Measurements from ENCODE around the gene HSD17B2. TPM values are rescaled to one million over a fixed set of nuclear protein-coding genes. Genes with fewer than 3 reads are reported as not detected.

Gene HSD17B2
- total and polyA plus RNA-seq, 4 donors, result 47.7 to 126 (median 103) TPM

DNA sequence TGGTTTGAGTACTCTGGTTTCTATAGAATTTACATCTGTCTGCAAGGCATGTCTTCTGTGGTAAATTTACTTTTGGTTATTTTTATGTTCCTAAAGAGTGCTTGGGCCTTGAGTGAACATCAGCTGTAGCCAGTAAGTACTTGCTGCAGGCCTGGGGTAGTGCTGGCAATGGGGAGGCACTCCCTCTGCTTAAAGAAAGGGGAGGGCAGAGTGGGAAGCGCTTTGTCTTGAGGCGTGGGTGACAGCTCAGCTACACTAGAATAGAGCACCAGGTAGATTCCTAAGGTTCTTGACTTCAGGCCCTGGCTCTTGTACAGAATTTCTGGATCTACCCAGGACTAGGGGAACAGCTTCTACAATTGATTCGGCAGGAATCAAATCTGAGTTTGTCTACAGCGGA lies 84.4 kb downstream of the HSD17B2 start:
- Histone ChIP-seq H3K27ac (ENCODE audit: low read depth in 1 of 2, low read length in 2 of 2) (no peak overlapping the region), H3K9me3 (ENCODE audit: control insufficient read depth in 4 of 4, low read length in 3 of 4) (no peaks in the 10 kb centered on the region), H3K36me3 (ENCODE audit: control insufficient read depth in 4 of 4, insufficient read depth in 3 of 4, low read depth in 1 of 4, low read length in 3 of 4) (no peaks in the 10 kb centered on the region), H3K9ac (ENCODE audit: low read depth in 1 of 2, low read length in 2 of 2) (no peak overlapping the region), H3K4me3 (ENCODE audit: low read depth in 1 of 3, low read length in 3 of 3) (no peak overlapping the region), H3K27me3 (ENCODE audit: control insufficient read depth in 4 of 4, insufficient read depth in 4 of 4, low read length in 3 of 4) (no peaks in the 10 kb centered on the region), H3K4me1 (ENCODE audit: control insufficient read depth in 4 of 4, insufficient read depth in 4 of 4, low read length in 3 of 4) (no peaks in the 10 kb centered on the region)
- 72% methylated on average over 4 of the region's 4 CpGs for WGBS
- TF ChIP-seq JUND (IDR thresholded peaks at IDR 0.05), result no peak
- TF ChIP-seq, protein P1, sequence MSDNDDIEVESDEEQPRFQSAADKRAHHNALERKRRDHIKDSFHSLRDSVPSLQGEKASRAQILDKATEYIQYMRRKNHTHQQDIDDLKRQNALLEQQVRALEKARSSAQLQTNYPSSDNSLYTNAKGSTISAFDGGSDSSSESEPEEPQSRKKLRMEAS (IDR thresholded peaks at IDR 0.05), result no peak
- TF ChIP-seq, protein P2, sequence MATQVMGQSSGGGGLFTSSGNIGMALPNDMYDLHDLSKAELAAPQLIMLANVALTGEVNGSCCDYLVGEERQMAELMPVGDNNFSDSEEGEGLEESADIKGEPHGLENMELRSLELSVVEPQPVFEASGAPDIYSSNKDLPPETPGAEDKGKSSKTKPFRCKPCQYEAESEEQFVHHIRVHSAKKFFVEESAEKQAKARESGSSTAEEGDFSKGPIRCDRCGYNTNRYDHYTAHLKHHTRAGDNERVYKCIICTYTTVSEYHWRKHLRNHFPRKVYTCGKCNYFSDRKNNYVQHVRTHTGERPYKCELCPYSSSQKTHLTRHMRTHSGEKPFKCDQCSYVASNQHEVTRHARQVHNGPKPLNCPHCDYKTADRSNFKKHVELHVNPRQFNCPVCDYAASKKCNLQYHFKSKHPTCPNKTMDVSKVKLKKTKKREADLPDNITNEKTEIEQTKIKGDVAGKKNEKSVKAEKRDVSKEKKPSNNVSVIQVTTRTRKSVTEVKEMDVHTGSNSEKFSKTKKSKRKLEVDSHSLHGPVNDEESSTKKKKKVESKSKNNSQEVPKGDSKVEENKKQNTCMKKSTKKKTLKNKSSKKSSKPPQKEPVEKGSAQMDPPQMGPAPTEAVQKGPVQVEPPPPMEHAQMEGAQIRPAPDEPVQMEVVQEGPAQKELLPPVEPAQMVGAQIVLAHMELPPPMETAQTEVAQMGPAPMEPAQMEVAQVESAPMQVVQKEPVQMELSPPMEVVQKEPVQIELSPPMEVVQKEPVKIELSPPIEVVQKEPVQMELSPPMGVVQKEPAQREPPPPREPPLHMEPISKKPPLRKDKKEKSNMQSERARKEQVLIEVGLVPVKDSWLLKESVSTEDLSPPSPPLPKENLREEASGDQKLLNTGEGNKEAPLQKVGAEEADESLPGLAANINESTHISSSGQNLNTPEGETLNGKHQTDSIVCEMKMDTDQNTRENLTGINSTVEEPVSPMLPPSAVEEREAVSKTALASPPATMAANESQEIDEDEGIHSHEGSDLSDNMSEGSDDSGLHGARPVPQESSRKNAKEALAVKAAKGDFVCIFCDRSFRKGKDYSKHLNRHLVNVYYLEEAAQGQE (IDR thresholded peaks at IDR 0.05), result no peak
- no peak for TF ChIP-seq FOXA2 (IDR thresholded peaks at IDR 0.05)
- TF ChIP-seq HNF4G (IDR thresholded peaks at IDR 0.05), result no peak
- TF ChIP-seq YY1 (IDR thresholded peaks at IDR 0.05), result no peak
- TF ChIP-seq SP1 (IDR thresholded peaks at IDR 0.05), result no peak
- TF ChIP-seq GABPA (IDR thresholded peaks at IDR 0.05 in 1 of 2, conservative IDR thresholded peaks at IDR 0.05 in 1 of 2), result no peak
- no peak for TF ChIP-seq TAF1 (conservative IDR thresholded peaks at IDR 0.05)
- TF ChIP-seq EGR1 (IDR thresholded peaks at IDR 0.05; ENCODE audit: low read depth in 2 of 2), result no peak
- TF ChIP-seq, protein P3, sequence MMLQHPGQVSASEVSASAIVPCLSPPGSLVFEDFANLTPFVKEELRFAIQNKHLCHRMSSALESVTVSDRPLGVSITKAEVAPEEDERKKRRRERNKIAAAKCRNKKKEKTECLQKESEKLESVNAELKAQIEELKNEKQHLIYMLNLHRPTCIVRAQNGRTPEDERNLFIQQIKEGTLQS (IDR thresholded peaks at IDR 0.05), result no peak
- no peak for TF ChIP-seq RXRA (IDR thresholded peaks at IDR 0.05)
- TF ChIP-seq NR2F2 (IDR thresholded peaks at IDR 0.05), result no peak
- no peak for TF ChIP-seq RAD21 (IDR thresholded peaks at IDR 0.05)
- no peak for DNase-seq (ENCODE audit: low spot score)

DNA sequence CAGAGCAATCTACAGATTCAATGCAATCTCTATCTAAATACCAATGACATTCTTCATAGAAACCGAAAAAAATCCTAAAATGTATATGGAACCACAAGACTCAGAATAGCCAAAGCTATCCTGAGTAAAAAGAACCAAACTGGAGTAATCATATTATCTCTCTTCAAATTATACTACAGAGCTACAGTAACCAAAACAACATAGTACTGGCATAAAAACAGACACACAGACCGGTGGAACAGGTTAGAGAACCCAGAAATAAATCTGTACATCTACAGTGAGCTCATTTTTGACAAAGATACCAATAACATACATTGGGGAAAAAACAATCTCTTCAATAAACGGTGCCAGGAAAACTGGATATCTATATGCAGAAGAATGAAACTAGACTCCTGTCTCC lies 89.6 kb downstream of the HSD17B2 start:
- Histone ChIP-seq H3K36me3 (ENCODE audit: control insufficient read depth in 4 of 4, insufficient read depth in 3 of 4, low read depth in 1 of 4, low read length in 3 of 4) (no peaks in the 10 kb centered on the region), H3K4me3 (ENCODE audit: low read depth in 1 of 3, low read length in 3 of 3) (no peak overlapping the region), H3K4me1 (ENCODE audit: control insufficient read depth in 4 of 4, insufficient read depth in 4 of 4, low read length in 3 of 4) (no peaks in the 10 kb centered on the region), H3K9ac (ENCODE audit: low read depth in 1 of 2, low read length in 2 of 2) (no peak overlapping the region), H3K27me3 (ENCODE audit: control insufficient read depth in 4 of 4, insufficient read depth in 4 of 4, low read length in 3 of 4) (no peaks in the 10 kb centered on the region), H3K27ac (ENCODE audit: low read depth in 1 of 2, low read length in 2 of 2) (no peak overlapping the region), H3K9me3 (ENCODE audit: control insufficient read depth in 4 of 4, low read length in 3 of 4) (no peaks in the 10 kb centered on the region)
- 90% methylated on average over 3 of the region's 3 CpGs for WGBS
- DNase-seq (ENCODE audit: low spot score), result no peak
- TF ChIP-seq HNF4A (conservative IDR thresholded peaks at IDR 0.05) (no peak), HNF4G (IDR thresholded peaks at IDR 0.05) (no peak), SP1 (IDR thresholded peaks at IDR 0.05) (no peak), JUND (IDR thresholded peaks at IDR 0.05) (no peak)
- TF ChIP-seq, protein P1 (IDR thresholded peaks at IDR 0.05), result no peak
- TF ChIP-seq, protein P4, sequence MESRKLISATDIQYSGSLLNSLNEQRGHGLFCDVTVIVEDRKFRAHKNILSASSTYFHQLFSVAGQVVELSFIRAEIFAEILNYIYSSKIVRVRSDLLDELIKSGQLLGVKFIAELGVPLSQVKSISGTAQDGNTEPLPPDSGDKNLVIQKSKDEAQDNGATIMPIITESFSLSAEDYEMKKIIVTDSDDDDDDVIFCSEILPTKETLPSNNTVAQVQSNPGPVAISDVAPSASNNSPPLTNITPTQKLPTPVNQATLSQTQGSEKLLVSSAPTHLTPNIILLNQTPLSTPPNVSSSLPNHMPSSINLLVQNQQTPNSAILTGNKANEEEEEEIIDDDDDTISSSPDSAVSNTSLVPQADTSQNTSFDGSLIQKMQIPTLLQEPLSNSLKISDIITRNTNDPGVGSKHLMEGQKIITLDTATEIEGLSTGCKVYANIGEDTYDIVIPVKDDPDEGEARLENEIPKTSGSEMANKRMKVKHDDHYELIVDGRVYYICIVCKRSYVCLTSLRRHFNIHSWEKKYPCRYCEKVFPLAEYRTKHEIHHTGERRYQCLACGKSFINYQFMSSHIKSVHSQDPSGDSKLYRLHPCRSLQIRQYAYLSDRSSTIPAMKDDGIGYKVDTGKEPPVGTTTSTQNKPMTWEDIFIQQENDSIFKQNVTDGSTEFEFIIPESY (IDR thresholded peaks at IDR 0.05), result no peak
- TF ChIP-seq, protein P5, sequence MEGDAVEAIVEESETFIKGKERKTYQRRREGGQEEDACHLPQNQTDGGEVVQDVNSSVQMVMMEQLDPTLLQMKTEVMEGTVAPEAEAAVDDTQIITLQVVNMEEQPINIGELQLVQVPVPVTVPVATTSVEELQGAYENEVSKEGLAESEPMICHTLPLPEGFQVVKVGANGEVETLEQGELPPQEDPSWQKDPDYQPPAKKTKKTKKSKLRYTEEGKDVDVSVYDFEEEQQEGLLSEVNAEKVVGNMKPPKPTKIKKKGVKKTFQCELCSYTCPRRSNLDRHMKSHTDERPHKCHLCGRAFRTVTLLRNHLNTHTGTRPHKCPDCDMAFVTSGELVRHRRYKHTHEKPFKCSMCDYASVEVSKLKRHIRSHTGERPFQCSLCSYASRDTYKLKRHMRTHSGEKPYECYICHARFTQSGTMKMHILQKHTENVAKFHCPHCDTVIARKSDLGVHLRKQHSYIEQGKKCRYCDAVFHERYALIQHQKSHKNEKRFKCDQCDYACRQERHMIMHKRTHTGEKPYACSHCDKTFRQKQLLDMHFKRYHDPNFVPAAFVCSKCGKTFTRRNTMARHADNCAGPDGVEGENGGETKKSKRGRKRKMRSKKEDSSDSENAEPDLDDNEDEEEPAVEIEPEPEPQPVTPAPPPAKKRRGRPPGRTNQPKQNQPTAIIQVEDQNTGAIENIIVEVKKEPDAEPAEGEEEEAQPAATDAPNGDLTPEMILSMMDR (IDR thresholded peaks at IDR 0.05; ENCODE audit: low read depth, low read length, missing input control), result no peak
- TF ChIP-seq, protein P3 (IDR thresholded peaks at IDR 0.05), result no peak
